NCI-H82 (cell line): ENCODE data around the gene MARCHF11.

ENCODE experiments used
- DNase-seq: peaks from one replicate; lab custom pipeline; 2025; lab: John Stamatoyannopoulos, UW

Gene MARCHF11, protein sequence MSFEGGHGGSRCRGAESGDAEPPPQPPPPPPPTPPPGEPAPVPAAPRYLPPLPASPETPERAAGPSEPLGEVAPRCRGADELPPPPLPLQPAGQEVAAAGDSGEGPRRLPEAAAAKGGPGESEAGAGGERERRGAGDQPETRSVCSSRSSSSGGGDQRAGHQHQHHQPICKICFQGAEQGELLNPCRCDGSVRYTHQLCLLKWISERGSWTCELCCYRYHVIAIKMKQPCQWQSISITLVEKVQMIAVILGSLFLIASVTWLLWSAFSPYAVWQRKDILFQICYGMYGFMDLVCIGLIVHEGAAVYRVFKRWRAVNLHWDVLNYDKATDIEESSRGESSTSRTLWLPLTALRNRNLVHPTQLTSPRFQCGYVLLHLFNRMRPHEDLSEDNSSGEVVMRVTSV

DNA sequence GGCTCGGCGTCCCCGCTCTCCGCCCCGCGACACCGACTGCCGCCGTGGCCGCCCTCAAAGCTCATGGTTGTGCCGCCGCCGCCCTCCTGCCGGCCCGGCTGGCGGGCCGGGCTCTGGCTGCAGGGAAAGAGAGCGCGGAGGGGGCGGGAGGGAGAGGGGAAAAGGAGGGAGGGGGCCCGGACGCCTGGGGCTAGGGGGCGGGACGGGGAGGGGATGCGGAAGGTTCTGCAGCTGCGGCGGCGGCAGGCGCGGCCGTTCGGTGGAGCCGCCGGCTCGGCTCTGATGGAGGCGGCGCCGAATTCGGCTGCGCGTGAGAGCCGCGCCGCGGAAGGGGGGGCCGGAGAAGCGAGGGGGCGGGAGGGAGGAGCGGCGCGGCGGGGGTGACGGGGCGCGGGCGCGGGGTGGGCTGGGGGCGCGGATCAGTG, at the start of gene MARCHF11:
Gene MARCHF11 (minus strand): TSS at position 281 of the 425 bp plus-strand sequence. CDS start 216 bp downstream, at position 65.
- DNase-seq, result peak; percentile 57

DNA sequence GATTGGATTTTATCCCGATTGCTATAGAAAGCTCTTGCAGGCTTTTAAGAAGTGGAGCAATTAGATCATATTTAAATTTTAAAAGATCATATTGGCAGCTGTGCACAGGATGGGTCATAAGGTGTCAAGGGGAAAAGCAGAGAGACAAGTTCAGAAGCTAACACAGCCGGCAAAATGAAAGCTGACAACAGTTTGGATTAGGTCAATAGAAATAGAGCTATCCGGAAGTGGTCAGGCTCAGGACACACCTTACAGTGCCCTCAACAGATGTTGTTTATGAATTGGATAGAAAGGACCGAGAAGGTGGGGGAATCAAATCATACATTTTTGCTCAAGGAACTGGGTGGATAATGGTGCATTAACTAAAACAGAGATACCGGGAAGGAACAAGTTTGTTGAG, 46.3 kb upstream of the MARCHF11 start:
- DNase-seq, result no peak

DNA sequence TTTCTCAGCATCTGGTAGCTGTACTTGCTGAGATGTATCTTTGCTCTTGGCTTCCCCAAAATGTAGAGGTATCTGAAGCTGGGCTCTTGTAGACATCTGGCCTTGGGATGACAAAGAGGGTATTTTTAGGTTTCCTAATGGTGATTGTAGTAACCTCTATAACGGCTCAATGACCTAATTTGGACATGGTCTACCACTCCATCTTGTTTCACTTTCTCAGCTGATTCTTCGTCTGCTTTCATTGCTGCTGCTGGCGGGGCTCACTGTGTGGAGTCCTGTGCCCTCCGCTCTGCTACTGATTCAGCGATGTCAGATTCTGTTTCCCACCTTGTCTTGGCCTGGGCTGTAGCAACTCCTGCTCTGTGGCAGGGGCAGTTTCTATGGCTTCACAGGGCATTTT, 12.7 kb upstream of the MARCHF11 start:
- no peak for DNase-seq

DNA sequence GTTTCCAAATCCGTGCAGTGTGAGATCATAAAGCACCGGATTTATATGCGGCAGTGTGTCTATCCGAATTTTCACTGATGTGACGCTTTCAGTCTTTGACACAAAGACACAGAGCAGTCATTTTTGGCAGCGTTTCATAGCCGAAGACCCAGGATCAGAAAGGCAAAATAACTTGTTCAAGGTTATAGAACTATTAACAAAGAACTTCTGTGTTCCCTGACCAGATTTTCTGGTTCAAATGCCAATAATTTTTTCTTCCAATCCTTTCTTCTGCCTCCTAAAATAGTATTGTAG, 1.1 kb upstream of the MARCHF11 start:
- DNase-seq, result no peak

DNA sequence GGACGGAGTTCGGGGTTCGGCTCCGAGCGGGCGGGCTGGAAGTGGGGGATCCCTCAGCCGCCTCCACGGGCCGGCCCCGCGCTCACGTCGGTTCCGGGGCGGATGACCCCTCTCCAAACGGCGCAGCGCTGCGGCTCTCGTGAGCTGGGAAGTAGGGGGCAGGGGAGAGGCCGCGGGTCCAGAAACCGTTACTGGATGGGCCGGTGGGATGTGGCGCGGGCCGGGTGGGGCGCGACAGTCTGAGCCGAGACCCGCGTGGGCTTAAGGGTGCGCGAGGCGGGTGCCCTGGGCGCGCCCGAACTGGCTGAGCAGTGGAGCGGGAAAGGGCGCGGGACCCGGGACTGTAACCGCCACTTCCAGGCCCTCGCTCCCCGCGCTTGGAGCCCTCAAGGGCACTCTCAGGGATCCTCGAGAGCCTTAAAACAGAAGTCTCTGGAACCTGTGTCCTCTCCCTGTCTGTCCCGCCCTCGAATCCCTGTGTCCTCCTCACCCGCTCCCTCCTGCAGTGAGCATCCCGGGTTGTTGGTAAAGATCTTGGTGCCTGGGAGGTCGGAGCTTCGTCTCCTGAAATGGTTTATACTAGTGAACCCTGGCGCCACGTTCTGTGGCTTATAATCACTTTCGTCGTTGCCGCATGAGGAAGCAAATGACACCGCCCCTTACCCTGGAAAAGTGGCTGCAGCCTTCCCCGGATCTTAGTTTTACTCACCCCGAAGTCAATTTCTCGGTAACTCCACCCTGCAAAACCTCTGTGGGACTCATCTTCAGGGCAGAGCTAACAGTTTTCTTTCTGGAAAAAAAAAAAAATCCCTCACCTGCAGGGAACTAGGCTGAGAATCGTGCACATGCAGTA, 571 bp upstream of the MARCHF11 start:
- peak; percentile 36 for DNase-seq

DNA sequence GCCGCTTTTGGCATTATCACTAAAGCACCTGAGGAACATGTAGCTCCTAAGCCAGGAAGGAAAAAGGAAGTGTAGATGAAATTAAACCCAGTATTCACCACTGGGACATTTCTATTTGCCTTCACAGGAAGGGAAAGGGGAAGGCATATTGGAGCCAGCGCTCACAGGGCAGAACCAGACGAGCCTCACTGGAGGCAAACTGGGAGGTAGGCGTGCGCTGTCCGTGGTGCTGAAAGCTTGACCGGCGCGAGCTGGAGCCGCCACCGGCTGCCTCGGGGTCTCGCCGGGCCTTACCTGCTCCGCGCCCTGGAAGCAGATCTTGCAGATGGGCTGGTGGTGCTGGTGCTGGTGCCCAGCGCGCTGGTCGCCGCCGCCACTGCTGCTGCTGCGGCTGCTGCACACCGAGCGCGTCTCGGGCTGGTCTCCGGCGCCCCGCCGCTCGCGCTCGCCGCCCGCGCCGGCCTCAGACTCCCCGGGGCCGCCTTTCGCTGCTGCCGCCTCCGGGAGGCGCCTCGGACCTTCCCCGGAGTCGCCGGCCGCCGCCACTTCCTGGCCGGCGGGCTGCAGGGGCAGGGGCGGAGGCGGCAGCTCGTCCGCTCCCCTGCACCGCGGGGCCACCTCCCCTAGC, 732 bp downstream of the MARCHF11 start:
- peak; percentile 66 for DNase-seq

DNA sequence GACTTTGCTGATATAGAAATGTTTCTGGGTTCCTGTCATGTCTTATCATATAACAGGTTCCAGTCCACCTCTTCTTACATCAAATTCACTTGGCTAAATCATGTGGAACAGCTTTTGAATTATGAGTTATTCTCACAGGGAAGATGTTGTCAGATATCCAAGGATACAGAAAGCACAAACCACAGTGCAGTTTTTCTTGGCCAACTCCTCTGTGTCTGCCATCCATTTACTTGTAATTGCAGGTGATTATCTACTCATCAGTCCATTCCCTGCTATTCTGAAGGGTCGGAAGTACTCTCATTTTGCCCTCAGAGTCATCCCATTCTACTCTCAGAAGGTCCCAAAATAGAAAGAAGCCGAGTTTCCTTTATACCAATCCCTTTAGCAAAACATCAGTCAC, 10.0 kb downstream of the MARCHF11 start:
- DNase-seq, result no peak

DNA sequence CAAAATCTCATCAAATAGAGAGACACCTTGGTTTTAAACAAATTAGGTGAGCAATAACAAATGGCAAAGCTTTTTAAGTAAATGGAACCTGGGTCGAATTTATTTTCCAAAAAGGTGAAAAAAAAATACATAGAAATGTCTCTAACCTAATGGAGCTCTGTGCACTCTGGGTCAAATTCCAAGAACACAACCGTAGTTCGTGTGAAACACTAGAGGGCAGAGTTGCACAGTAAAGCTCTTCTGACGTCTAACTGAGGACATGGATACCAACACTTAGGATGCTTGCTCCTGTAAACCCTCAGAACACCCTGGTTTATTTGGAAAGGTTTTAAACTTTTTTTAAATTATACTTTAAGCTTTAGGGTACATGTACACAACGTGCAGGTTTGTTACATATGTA, 18.9 kb downstream of the MARCHF11 start:
- DNase-seq, result peak; percentile 85

DNA sequence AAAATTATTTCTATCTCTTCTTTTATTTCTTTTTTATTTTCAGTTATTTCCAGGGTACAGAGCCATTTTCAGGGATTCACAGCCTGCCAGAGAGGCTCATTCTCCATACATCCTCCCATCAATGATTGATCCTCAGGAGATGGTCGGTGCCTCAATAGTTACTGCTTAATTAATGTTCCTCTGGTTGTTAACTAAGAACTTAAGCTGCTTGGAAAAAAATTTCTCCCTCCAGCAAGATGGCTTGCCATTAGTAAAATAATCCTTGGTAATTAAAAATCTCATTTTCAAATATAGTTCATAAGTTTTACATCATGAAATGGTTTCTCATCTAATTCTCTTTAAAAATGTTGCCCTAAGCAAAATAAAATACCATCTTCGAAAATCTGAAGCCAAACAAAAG, 20.0 kb downstream of the MARCHF11 start:
- DNase-seq, result peak; percentile 37

DNA sequence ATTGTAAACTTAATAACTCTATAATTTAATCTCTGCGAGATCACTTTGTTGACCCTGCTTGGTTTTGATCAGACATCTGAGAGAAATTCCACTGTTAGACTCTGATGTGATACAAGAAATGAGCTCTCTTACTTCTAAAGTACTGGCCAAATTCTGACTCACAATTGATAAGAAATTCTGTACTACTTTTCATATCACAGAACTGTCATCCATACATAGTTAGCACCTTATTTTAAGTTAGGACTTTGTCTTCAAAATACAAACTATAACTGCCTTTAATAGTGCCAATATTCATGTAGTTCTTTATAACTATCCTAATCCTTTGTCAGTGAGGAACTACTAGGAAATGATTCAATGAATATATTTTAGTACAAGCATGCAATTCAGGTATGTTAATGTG, 23.4 kb downstream of the MARCHF11 start:
- DNase-seq, result no peak

DNA sequence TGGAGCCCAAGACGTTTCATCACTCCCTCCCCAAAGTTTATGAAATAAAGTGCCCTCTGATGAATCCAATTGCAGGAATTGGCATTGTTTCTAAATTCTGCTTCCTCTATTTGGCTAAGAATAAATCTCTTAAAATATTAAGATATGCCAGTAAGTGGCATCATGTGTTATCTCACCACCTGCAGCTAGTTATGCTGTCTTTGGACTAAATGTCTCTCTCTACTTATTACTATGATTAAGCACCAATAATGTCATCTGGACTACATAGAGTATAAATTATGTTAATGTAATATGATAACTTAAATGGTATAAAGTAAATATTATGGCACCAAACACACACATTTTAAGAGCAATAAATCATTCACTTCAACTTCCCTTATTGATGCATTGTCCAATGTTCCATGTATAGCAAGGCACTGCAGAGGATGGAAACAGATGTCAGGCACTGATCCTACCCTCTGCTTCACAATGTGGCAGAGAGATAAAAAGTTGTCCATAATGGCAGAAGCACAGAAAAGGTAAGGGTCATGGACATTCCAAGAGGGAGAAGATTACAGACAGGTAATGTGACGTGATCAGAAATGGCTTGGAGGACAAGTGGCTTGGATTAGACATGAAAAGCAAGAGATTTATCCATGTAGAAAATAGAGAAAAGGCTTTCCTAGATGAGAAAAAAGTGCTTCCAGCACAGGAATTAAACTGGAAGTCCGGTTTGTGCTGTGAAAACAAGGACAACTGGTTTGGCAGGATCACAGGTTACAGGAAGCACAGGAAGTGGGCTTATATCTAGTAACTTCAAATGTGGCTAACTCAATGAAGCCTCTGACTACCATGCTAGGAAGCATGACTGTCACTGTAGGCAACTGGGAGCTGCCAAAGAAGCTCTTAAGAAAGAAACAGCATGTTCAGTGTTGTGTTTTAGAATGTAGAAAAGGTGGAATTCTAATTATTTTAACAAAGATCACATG, 26.7 kb downstream of the MARCHF11 start:
- no peak for DNase-seq

DNA sequence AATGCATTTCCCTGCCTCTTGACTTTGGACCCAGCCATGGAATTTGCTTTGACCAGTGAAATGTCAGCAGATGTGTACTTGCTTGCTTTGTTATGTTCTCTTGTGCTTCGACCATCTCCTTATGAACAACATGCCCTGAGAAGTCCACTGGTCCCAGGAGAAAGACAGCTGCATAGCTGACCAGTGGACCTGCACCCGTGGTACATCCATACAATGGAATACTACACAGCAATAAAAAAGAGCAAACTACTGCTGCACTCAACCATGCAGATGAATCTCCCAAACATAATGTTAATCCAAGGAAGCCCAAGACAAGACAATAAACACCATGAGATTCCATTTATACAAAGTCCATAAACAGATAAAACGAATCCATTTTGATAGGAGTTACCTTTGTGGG, 30.0 kb downstream of the MARCHF11 start:
- no peak for DNase-seq

DNA sequence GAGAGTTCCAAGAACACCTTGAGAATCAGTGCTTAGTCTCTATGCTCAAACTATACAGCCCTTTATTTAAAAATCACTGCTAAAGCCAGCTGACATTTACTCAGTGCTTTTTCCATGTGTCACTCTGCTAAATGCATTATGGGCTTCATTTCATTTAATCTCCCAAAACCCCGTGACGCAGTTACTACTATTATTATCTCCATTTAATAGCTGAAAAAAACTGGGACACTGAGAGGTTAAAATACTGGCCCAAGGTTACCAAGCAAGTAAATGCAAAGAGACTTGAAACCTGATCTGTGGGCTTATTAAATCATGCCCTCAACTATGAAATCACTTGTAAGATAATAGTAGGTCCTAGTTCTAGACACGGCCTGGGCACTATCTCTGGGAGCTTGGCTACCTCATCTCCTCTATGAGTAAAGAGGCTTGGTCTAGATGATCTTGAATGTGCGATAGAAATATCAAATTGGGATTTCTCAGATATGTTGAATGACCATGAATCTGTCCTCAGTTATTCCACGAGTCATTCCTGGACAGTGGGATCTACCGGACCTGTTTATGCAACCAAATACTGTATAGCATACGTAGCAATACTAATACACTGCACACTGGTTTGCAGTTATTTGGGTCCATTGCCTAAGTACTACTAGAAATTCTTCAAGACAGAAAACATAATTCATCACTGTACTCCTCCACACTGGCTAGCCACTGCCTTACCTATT, 32.3 kb downstream of the MARCHF11 start:
- peak; percentile 9 for DNase-seq

DNA sequence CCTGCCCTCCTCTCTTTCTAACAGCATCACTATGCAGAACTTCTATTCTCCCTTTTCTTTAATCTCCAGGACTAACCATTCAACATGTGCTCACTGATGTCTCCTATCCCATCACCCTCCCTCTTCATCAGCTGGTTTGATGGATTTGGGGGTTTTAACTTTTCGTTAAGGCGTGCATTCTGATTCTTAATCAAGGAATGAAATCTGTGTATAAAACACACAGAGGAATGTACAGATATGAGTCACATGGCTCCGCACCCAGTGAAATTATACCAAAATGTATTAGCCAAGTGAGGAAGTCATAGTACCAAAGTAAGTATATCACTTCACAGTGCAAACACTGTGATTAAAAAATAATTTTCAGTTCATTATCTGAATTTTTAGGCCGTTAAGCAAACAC, 35.2 kb downstream of the MARCHF11 start:
- DNase-seq, result peak; percentile 11

DNA sequence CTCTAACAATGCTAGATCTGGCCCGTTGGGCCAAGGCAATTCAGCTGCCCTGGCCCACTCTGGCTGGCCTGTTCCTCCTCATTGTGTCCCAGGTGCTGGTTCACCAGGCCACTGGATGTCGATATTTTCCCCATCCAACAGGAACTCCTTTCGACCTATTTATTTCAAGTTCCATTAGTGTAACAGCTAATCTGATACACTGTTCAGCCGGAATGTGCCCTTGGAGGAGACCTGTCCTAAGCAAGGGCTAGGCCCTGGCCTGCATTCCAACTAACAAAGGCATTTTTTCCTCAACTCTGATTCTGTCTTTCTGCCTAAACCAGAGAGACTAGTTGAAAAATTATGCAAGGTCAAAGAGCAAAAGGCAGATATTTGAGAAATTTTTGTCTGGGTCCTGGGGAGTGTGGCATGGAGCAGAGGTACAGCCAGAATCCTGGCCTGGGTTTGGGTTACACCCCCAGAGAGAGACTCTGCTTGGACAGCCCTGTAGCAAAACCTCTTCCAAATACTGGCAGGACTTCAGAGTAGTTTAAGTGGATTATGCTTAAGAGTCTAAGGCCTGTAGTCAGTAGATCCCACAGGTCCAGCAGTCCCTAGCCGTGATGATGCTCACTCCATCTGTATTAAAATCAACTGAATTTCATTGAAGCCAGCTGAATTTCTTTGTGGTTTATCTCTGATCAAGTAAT, 36.1 kb downstream of the MARCHF11 start:
- peak; percentile 81 for DNase-seq

DNA sequence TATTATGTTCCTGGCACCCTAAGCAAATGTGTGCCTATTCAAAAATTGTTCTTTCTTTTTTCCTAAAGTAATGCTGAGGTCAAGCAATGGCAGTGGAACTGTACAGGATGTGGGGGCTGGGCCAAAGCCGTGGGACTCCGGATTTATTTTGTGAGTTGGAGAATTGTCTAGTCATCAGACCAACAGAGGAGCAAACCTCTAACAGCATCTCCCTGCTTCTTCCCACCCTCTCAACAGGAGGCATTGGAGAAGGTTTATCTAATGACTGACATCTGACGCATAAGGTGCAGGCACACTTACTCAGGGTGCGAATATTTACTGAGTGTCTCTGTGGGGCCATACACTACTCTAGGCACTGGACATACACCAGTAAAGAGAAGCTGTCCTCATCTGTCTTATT, 38.6 kb downstream of the MARCHF11 start:
- no peak for DNase-seq

DNA sequence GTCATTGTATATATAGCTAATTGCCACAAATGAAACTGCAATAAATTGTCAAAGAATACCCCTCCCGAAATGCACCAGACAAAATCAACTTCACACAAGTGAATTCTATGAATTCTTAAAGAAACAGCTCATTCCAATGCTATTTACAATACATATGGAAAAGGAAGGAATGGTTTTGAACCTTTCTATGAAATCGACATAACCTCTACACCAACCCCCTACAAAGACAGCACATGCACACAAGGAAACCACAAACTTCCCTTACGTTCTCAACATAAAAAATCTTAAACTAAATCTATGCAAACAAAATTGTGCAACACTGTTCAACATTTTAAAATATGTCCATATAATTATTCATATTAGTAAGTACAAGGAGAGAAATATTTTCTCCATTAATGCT, 39.2 kb downstream of the MARCHF11 start:
- no peak for DNase-seq

DNA sequence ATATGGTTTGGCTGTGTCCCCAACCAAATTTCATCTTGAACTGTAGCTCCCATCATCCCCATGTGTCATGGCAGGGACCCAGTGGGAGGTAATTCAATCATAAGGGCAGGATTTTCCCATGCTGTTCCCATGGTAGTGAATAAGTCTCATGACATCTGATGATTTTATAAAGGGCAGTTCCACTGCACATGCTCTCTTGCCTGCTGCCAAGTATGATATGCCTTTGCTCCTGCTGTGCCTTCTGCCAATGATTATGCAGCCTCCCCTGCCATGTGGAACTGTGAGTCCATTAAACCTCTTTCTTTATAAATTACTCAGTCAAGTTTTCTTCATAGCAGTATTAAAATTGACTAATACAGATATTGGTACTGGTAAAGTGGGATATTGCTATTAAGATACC, 42.4 kb downstream of the MARCHF11 start:
- DNase-seq, result no peak

DNA sequence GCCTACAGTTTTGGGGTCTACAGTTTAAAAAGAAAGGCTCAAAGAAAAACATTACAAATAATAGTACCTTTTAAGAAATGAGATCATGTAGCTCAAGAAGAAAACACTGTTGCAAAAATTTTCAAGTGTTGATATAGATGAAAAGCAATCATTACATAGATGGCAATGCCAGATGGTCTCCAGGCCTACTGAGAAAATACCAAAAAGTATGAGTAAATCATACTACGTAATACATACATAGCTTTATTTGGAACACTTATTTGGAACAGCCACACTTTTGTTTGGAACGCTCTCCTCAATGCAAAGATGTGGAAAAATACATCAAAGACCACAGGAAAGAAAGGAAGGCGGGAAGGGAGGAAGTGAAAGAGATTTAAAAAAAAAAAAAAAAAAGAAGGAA, 44.1 kb downstream of the MARCHF11 start:
- DNase-seq, result no peak

DNA sequence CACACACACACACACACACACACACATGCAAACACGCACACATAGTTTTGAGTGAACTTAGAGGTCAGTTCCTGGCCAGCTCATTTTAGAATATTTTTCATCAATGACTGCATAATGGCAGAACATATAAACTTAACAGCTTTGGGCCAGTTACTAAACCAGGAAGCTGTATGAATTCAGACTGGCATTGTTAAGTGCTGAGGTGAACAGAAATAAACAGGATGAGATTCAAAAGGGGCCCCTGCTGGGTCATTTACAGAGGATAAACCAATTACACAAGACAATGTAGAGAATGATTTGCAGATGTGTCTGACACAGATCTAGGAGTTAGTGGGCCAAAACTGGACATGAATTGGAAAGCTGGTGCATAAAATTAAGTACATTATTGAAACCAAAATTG, 44.6 kb downstream of the MARCHF11 start:
- DNase-seq, result peak; percentile 82
